GM12873 (cell line): ENCODE results near the gene CTBP2.

Experiments used
- TF ChIP-seq, protein P1 (sequence below): IDR thresholded peaks from 2 replicates; pipeline ENCODE4 v1.5.1; 2012; ENCODE audit warnings: low read depth, mild to moderate bottlenecking, moderate library complexity, low read length, control low read depth; ENCODE audit not compliant: insufficient read depth; ENCODE audit errors: missing control alignments

Gene CTBP2

DNA sequence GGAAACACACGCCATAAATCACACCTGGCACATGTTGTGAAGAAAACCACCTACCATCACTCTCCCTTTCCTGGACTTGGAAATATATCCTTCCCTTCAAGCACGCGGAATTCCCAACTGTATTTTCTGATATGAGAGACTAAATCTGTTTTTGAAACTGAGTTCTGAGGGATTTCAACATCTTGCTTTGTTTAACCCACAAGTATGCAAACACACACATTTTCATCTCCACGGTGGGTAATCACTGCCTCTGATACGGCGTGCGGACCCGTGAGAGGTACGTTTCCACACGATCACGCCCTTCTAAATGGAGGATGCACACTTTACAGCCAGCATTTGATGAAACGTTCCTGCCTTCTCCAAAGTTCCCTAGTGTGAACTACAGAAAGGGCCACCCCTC, 135.0 kb downstream of the CTBP2 start:
- TF ChIP-seq, protein P1, sequence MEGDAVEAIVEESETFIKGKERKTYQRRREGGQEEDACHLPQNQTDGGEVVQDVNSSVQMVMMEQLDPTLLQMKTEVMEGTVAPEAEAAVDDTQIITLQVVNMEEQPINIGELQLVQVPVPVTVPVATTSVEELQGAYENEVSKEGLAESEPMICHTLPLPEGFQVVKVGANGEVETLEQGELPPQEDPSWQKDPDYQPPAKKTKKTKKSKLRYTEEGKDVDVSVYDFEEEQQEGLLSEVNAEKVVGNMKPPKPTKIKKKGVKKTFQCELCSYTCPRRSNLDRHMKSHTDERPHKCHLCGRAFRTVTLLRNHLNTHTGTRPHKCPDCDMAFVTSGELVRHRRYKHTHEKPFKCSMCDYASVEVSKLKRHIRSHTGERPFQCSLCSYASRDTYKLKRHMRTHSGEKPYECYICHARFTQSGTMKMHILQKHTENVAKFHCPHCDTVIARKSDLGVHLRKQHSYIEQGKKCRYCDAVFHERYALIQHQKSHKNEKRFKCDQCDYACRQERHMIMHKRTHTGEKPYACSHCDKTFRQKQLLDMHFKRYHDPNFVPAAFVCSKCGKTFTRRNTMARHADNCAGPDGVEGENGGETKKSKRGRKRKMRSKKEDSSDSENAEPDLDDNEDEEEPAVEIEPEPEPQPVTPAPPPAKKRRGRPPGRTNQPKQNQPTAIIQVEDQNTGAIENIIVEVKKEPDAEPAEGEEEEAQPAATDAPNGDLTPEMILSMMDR: no peak

DNA sequence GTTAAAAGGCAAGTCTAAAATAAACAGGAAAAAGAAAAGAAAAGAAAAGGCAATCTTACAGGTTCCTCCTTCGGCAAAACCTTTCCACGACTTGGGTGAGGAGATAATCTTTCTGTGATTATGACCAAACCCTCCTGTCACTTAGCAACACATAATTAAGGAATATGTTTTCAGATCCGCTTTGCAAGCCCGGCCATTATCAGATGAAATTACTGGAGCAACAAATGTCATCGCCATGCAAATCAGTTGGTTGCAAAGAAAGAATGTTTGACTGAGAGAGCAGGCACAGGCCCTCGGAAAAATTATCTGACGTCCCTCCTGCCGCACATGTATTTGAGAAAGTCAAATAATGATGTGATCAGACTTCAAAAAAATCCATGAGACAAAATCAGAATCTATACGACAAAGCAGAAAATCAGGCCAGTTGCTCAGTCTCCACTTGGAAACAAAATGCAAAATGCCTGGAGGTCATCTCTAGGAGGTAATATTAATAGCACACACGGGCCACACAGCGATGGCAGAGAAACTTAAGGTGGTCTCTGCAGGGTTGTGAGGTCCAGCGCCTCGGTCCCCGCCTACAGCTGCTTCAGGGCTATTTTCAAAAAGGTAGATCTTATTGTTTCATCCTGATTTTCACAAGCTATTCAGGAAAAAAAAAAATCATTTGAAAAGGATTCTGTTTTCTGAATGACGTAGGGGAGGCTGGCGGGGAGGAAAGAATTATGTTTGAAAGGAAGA, 135.7 kb downstream of the CTBP2 start:
- TF ChIP-seq, protein P1: no peak

DNA sequence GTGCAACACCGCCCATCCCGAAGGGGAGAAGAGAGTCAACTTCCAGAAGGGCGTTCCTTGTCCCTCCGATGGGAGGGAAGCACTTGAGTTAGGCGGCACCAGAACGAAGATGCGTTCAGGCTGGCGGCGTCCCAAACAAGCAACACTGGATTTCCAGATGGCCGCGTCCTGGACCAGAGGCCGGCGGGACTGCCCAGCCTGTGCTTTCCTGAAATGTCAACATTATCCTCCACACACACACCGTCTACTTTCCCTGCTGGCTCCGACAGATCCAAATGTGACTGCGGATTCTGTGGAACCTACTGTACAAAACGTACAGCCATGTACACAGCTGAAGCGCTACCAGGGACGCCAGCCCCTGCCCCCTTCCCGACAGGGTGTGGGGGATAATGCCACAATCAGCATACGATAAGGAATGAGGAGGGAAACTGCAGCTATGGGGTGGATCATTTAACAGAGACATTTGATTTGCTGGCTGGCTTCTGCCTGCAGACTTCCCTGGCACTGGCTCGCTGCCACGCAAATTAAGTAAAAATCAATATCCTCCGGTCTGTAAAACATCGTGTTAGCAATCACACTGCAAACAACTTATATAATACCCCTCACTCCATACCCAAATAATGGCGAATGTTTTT, 136.4 kb downstream of the CTBP2 start:
- TF ChIP-seq, protein P1: no peak

DNA sequence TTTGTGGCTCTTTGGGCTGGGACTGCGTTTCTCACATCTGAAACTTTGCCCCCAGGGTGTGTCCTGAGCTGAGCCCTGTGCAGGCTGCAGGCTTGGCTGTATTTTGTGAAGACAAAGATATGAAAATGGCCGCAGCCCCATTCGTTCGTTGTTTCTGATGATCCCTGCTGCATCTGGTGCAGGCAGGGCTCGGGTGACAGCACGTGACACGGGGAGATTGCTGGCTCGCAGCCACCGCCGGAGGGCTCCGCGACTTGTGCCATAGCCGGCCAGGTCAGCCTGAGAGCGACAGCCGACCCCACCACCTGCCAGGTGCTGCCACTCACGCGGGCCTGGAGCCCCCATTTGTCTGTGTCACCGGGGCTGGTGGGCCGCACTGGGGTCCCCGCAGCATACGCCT, 137.1 kb downstream of the CTBP2 start:
- TF ChIP-seq, protein P1: no peak

DNA sequence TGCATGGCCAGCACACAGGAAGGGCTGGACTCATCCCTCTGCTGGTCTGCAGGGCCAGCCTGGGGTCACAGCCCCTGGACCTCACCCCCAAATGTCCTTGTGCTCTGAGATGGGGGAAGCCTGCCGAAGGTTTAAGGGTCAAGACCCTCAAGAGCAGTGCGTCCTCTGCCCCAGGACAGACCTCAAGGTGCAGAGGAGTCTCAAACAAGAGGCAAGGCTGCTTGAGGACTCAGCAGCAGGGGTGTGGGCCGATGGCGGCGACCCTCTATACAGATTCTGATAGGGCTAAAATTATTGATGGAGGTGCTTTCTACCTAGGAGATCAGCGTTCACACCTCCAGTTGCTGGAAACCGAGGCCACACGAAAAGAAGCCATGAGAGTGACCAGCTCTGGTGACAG, 137.7 kb downstream of the CTBP2 start:
- TF ChIP-seq, protein P1: no peak

DNA sequence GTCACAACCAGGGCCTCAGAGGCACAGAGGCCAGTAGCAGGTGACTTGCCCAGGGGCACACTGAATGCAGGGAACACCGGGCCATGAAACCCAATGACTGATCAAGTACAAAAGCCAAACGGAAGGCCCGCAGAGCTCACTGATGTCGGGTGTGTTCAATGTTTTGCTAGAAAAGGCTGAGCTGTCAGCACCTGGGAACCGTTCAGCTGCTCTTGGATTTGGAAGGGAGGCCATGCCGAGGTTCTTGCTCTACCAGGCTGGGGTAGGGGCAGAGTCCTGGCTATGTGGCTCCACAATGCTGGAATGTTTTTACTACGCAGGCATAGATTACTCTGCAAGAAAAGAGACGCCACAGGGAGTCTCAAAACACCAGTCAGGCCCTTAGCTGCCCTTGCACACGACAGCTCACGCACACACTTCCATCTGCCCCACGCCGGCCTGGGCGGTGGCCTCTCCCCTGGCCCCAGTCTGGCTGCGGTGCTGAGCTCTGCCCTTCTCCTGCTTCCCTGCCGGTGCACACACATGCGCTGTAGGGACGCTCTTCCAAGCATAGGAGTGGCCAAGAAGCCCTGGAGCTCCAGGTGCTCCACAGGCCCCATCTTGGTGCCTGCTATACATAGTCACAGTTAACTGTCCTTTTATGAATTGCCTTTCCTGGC, 138.5 kb downstream of the CTBP2 start:
- TF ChIP-seq, protein P1: no peak

DNA sequence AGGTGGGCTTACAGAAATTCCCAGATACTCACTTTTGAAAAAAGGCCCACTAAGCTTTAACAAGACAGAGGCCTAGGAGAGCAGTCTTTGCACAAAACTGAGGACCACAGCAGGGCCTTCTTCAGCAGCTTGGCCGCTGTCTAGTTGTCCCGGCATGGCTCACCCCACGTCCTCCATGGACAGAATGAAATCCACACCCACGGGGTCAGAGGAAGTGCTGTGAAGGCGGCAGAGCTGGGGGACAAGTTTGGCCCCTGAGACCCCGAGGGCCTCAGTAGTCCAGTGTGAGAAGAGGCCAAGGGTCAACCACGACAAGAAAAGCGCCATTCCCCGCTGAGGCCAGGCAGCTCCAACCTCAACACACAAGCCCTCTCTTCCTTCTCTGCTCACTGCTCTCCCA, 139.5 kb downstream of the CTBP2 start:
- TF ChIP-seq, protein P1: no peak
